GM21381 (cell line): ENCODE results near the gene SIAH3.
"Not testable (repeated sequence)": the region's sequence is repeated elsewhere in the genome, so short reads cannot be mapped to it uniquely, and the experiment has no call there.

Source experiments
- ATAC-seq: cut with Tn5 transposase; IDR thresholded peaks from one replicate; pipeline ENCODE4 v1.9.1; 2021; ENCODE audit warnings: mild to moderate bottlenecking, moderate library complexity; ENCODE audit not compliant: unreplicated experiment

SIAH3 gene, protein sequence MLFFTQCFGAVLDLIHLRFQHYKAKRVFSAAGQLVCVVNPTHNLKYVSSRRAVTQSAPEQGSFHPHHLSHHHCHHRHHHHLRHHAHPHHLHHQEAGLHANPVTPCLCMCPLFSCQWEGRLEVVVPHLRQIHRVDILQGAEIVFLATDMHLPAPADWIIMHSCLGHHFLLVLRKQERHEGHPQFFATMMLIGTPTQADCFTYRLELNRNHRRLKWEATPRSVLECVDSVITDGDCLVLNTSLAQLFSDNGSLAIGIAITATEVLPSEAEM

DNA sequence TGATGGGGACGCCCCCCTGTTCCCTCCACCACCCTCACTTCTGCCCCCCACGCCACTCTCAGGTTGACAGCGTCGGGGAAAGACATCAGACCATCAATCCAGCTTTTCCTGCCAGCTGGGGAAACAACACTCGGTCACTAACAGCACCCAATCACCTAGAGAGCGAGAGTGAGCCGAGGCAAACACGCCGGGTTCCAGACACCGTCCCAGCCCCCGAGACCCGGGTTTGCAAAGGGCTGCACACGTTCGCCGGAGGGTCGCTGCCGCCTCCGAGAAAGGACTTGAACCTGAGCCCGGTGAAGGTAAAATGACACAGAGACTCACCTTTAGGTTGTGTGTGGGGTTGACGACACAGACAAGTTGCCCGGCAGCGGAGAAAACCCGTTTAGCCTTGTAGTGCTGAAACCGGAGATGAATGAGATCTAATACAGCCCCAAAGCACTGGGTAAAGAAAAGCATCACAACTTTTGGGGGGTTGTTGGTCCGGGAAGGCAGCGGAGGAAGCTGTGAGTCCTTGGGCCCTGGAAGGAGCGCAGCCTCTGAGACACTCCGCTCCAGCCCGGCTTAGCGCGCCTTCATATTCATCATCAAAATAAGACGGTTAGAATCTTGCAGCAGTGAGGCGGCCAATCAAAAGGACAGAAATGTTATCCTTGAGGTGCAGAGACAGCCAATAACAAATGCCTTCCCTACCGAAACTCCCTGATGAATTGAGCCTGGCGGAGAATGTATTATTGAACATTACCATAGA lies at the start of gene SIAH3:
Gene SIAH3 (minus strand): TSS at position 583 of the 751 bp plus-strand sequence. CDS start 124 bp downstream, at position 459.
- no peak for ATAC-seq

DNA sequence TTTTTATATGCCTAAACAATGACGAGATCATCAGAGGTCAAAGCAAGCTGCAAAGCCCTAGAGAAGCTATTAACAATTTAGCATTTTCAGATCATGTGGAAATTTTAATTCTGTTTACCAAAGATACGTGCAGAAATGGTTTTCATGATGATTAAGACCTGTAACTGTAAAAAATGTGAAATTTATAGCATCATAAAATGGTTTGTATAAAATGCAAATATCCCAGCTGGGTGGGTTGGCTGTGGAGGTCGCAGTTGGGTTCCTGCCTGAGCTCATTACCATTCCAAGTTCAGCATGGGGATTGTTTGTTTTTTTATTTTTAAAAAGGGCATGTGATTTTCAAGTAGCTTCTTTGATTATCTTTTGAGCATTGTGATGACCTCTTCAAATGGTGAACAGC lies 47.9 kb upstream of the SIAH3 start:
- ATAC-seq = no peak

DNA sequence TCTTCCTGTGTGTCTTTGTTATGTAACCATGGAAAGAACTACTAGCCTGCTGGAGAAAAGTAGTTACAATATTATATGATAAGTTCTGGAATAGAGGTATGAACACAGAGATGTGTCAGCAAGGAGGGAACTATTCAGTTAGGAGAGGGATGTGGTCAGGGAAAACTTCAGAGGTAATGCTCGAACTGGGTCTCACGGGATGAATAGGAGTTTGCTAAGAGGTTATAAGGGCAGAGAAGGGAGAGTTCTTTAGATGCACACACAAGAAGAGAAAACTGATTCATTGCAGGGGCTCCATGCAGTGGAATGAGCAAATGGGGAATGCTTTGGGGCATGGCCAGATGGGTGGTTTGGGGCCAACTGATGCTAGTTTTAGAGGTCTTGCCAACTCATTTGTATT lies 46.0 kb upstream of the SIAH3 start:
- ATAC-seq = no peak

DNA sequence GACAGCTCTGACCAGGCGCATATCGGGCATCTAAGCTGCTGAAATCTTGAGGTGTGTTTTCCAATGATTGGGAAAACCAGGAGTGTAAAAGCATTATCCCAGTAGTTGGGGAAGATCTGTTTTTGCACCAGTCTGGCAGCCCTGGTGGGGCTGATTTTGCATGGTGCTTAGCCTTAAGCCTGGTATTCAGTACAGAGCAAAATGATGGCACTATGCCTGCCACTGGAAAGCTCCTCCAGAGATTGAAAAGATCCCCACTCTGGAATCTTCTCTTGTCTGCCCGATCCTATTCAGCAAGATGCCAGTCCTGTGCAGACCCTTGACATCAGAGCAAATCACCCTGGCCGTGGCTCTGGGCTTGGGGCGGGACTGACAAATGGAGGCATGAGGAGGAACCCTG lies 44.7 kb upstream of the SIAH3 start:
- no peak for ATAC-seq

DNA sequence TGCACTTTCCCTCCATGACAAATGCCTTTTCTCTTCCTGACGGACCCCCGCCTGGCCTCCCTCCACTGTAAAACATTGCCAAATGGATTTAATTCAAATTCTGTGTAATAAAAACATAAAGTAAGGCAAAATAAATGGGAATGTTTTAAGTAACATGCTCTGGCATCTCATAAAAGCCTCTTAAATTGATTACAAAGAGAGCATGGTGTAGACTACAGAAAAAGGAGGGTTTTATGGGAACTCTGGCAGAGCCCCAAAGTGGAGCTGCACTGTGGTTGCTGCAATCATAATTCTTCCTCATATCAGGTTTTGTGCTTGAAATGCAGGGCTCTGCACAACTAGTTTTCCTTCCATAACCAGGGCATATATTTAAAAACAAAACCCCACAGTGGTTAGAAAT lies 44.3 kb upstream of the SIAH3 start:
- ATAC-seq = no peak

DNA sequence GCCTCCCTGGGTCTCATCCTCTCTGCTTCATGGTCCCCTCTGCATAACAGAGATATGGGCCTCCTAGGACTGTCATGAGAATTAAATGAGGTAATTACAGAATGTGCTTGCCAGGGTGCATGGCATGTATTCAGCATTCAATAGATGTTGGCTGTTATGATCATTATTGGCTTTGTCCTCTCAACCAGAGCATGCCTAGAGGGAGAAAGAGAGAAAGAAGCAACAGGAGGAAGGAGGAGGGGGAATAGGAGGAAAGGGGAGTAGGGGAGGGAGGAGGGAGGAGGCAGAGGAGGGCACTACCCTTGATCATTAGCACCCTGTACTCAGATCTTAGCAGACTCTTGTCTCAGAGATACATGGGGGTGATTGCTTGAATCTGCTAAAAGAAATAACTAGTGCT lies 41.0 kb upstream of the SIAH3 start:
- no peak for ATAC-seq

DNA sequence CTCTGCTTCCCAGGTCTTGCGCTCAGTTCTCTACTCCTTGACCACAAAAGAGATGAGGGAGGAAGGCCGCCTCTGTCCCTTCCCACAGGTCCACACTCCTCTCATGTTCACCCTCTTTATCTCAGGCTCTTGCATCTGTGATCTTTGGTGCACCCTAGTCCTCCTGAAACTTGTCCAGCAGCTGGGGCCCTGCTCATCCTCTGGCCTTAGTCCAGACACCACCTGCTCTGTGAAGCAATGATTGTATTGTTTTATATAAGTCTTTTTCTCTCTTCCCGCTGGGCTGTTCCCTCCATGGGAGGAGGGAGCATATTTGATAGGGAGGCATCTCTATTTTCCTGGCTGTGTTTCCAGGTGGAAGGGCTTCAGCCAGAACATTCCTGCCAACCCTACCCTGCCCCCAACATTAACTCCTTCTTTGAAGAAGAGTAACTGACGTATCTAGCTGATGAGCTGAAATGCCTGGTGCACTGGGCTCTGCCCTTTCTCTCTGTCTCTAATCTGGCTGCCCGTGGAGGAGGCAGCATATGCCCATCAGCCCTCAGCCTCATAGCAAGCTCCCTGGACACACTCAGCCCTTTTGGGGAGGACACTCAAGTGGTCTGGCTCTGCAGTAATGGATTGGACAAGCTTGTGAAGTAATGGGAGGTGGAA lies 38.2 kb upstream of the SIAH3 start:
- no peak for ATAC-seq

DNA sequence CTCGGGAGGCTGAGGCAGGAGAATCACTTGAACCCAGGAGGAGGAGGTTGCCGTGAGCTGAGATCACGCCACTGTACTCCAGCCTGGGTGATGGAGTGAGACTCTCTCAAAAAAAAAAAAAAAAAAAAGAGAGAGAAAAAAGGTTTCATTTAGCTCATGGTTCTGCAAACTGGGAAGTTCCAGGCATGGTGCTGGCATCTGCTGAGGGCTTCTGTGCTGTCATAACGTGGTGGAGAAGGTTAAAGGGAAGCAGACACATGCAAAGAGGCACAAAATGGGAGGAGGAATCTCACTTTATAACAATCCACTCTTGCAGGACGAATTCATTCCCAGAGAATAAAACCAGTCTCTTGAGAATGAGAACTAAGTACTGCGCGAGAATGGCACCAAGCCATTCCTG lies 34.9 kb upstream of the SIAH3 start:
- ATAC-seq = no peak

DNA sequence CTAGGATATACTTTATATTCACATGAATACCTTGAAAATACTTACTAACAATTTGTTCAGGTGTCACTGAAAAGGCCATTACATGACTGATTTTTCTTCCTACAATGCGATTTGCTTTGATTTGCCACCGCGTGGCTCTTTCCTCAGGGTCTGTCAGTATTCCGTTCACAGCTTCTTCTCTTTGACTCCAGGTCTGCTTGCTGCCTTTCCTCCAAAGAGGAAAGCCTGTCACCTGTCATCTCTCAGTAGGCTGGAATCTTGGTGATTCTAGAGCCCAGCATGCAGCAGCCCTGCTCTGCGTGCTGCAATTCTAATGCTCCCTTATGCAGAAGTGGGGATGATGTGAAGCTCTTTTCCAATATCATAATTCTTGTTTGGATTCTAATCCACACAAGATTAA lies 33.6 kb upstream of the SIAH3 start:
- no peak for ATAC-seq

DNA sequence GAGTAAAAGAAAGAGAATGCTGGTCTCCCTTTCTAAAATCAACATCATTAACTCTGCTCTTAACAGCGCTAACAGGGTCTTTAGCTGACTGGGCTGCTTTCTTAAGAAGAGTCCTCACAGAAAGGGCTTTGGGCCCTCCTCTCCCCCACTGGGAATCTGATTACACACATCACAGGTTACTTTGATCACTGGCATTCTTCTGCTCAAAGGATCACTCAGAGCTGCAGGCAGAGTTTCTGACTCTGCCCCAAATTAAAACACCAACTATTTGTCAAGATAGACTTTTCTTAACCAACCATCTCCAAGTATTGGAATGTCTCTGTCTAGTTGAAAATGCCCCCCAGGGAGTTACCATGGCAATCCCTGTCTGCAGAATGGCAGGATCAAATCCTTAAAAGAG lies 31.1 kb upstream of the SIAH3 start:
- ATAC-seq = no peak

DNA sequence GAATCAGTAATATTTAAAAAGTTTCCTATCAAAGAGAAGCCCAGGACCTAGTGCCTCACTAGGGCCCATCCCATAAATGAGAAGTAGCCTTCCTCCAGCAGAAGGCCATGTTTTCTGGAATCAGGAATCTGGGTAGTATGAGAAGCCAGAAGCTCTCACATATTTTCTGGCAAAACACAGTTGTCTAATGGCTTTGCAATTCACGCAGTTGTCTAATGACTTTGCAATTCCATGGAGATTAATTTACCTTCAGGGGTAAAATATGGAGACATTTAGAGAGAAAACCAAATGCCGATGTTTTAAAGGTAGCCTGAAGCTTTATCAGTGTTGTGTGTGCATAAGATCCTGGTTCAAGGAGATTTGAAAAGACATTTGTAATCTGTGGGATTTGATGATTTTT lies 29.8 kb upstream of the SIAH3 start:
- no peak for ATAC-seq

DNA sequence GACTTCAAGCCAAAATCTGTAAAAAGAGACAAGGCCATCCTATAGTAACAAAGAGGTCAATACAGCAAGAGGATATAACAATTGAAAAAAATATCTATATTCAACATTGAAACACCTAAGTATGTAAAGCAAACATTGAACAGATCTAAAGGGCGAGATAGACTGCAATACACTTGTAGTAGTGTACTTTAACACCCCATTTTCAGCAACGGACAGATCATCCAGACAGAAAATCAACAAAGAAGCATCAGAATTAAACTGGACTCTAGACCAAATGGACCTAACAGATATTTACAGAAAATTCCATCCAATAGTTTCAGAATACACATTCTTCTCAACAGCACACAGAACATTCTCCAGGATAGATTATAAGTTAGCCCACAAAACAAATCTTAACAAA lies 28.7 kb upstream of the SIAH3 start:
- ATAC-seq = no peak

DNA sequence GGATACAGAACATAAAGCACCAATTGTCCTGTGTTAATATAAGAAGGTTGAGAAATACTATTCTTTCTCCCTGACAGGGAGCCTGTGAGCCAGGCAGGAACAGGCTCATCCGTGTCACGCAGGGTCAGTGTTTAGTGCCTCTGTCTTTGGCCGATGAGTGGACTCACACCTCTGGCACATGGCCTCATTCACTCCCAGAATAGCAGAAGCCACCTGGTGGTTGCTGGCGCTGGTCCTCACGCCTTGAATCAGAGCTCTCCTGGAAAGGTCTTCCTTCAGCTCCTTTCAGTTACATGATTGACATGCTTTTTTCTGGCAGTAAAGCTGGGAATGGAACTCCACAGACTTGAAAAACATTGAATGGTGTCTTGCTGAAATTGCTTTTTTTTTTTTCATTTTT lies 28.1 kb upstream of the SIAH3 start:
- no peak for ATAC-seq

DNA sequence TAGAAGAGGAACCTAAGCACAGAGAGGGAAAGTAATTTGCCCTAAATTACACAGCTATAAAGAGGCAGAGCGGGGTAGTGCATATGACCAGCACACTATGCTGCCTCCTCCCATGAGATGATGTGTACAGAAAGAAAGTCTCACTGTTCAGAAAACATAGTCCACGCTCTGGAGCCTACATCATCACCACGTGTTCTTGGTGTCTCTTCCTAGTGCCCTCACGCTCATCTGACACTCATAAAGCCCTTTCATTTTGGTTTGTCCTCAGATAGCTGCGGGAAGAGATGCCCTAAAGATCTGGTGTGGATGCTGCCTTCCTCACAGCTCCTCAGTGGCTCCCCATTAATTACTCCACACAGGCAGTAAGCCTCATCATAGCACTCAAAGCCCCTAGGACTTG lies 27.4 kb upstream of the SIAH3 start:
- no peak for ATAC-seq

DNA sequence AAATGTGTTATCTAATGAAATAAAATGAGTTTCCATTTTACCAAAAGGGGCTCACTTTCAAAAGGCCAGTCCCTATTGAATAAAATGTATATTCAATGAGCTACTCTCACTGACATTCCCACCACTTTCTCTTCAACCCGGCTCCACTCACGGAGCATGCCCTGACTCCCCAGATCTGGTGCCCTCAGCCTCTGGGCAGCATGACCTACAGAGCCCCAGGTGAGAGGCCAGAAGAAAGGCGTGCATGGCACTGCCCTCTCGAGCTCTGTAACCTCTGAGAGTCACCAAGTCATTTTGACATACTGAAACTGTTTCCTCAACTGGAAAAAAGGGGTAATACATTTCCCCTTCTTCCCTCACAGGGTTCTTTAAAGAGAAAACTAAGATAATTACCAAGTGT lies 25.2 kb upstream of the SIAH3 start:
- no peak for ATAC-seq

DNA sequence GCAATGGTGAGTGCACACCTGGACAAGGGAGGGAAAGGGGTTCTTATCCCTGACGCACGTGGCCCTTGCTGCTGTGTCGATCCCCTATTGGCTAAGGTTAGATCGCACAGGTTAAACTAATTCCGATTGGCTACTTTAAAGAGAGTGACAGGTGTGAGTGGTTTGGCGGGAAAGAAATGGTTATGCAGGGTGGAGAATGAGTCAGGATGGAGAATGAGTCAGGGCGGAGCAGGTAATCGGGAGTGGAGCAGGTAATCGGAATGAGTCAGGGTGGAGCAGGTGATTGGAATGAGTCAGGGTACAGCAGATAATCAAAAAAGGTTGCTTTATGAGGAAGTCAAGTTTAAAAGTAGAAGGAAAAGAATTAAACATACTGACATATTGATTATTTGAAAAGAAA lies 24.4 kb upstream of the SIAH3 start:
- no peak for ATAC-seq

DNA sequence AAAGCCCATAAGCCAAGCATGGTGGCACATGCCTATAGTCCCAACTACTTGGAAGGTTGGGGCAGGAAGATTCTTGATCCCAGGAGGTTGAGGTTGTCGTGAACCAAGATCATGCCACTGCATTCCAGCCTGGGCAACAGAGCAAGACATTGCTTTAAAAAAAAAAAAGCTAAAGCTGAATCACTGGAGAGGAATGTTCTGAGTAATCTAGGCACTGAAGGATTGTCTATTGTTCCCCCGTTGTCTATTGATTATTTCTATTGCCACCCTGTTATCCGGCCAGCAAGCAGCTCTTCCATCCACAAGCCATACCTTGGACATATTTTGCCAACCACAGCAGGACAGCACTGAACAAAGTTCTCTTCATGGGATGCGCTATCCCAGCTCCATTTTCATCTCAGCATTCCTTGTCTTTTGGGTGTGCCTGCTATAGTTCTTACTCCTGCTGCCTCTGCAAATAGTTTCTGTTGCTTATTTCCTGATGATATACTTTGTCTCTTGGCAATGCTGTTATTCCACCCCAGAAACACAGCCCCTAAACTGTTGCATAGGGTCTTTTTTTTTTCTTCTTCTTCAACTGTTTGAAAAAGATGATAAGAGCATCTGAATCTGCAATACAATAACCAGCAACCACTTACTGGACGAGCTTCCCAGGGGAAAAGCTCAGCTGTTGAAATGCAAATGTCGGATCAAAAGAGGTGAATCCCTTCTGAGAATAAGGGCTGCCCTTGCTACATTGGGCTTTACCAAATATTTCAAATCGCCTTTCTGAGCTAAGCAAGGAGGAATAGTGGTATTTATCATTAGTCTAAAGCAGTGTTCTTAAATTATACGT lies 22.2 kb upstream of the SIAH3 start:
- no peak for ATAC-seq

DNA sequence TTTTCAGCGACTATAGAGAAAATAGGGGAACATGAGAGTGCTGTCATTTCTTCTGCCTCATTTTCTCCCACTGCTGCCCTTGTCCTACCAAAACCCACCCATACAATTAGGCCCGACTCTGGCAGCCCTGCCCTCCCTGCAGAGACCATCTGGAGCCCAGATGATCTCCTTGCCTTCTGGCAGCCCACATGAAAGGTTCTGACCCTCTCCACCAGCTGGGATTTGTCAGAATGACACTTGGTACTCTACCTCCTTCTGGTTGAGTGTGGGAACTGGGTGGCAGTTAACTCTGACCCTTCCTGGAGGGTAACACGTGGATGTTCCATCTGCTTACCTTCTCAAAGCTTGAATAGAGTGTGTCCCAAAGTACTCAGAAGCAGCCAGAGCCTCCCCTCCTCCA lies 21.0 kb upstream of the SIAH3 start:
- no peak for ATAC-seq

DNA sequence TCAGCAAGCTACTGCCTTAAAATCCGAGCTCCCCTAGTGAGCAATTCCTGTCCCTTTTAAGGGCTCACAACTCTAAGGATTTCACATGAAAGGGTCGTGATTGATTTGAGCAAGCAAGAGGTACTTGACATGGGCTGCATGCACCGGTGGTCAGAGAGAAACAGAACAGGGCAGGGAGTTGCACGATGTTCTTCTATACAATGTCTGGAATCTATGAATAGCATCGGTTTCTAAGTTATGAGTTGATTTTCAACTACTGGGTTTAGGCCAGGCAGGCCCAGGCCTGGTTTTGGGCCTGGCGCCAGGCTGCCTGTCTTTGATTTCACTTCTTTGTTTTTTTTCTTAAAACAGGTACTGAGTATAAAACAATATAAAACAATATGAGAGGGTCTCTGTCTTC lies 19.6 kb upstream of the SIAH3 start:
- ATAC-seq = not testable (repeated sequence)

DNA sequence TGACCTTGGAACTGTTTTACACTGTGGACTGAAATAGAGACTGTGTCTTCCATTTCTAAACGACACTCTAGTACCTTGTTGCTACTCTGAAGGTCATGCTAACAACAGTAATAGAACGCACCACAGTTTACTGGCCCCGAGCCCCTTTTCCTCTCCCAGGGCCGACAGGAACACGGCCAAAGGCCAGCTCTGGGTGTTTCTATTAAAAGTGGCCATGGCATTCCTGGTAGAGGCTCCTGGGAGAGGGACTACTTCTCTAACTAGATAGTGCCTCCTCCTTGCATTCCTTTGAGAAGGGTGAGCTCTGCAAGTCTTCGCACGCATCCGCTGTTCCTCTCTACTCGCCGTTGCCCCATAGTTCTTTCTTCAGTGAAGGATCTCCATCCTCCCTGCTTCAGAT lies 18.7 kb upstream of the SIAH3 start:
- ATAC-seq = no peak

DNA sequence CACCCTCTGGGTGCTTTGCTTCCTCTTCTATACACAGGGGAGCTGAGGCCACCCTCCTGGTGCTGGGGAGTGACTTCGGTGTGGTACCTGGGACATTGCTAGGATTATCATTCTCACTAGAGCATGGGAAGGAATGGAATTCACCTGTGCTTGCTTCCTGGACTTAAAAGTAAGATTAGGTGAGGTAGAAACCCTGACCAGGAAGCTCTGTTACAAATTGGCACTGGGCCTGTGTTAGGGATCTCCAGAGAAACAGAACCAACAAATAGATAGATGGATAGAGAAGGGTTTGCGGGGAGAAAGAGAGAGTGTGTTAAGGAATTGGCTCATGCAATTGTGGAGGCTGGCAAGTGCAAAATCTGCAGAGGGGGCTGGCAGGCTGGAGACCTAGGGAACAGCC lies 13.9 kb upstream of the SIAH3 start:
- no peak for ATAC-seq
